ENCODE data around the gene SIX5. TPM values are rescaled to one million over a fixed set of nuclear protein-coding genes. Genes with fewer than 3 reads are reported as not detected.
A peak's percentile ranks its signal among the peaks of the same experiment; 100 is the strongest.
"Not testable (repeated sequence)": the region's sequence is repeated elsewhere in the genome, so short reads cannot be mapped to it uniquely, and the experiment has no call there.

Gene SIX5
- total RNA-seq, 1 donor from 2014 or later: 2.1 TPM

GRCh38 chr19:45739498-45740439 lies 29.3 kb downstream of the SIX5 start:
- Histone ChIP-seq H3K27me3 (ENCODE audit: control insufficient read depth, insufficient read depth, low read length) (no peaks in the 10 kb centered on the region), H3K36me3 (ENCODE audit: control insufficient read depth, insufficient read depth, low read length) (no peaks in the 10 kb centered on the region), H3K4me3 (ENCODE audit: low read depth, low read length) (no peak overlapping the region)
- no peak for FAIRE-seq
- TF ChIP-seq CTCF (IDR thresholded peaks at IDR 0.05; ENCODE audit: insufficient read depth, low read length, severe bottlenecking): no peak
- no peak for DNase-seq (ENCODE audit: low read depth)

DNA sequence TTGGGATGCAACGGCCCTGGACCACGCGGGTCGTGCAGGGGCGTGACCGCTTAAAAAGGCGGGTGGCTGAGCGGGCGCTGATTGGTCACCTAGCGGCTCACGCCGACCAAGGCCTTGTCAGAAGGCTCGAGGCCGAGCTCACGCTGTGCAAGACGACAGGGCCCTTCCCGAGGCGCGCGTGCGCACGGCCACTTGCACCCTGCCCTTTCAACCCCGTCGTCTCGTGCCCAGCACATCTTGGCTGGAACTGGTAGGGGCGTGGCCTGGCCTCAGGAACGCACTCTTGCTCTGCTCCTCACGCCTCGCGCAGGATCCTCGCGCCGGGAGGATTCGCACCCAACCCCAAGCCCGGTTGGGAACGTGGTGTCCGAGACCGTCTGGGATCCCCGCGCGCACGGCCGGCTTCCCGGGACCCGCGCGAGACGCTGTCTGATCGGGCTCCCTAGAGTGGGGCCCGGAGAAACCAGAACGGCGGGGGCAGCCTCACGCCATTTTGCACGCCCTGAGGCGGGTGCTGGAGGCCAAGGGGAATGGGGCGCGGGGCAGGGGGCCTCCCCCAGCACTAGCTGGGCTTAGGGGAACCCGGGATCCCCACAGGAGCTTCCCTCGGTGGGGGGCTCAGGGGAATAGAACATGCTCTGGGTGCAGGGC lies 35.8 kb downstream of the SIX5 start, which contains the start of gene MEIOSIN:
MEIOSIN (plus strand) TSS at position 280 of the 651 bp plus-strand sequence. CDS start 1,938 bp downstream, outside the sequence.
- H3K27me3 ChIP-seq (ENCODE audit: control insufficient read depth, insufficient read depth, low read length): no peaks in the 10 kb centered on the region
- H3K36me3 ChIP-seq (ENCODE audit: control insufficient read depth, insufficient read depth, low read length): no peaks in the 10 kb centered on the region
- H3K4me3 ChIP-seq (ENCODE audit: low read depth, low read length): no peak within 1 kb of the TSS
- DNase-seq (ENCODE audit: low read depth): no peak
- no peak for TF ChIP-seq CTCF (IDR thresholded peaks at IDR 0.05; ENCODE audit: insufficient read depth, low read length, severe bottlenecking)
- FAIRE-seq: no peak

DNA sequence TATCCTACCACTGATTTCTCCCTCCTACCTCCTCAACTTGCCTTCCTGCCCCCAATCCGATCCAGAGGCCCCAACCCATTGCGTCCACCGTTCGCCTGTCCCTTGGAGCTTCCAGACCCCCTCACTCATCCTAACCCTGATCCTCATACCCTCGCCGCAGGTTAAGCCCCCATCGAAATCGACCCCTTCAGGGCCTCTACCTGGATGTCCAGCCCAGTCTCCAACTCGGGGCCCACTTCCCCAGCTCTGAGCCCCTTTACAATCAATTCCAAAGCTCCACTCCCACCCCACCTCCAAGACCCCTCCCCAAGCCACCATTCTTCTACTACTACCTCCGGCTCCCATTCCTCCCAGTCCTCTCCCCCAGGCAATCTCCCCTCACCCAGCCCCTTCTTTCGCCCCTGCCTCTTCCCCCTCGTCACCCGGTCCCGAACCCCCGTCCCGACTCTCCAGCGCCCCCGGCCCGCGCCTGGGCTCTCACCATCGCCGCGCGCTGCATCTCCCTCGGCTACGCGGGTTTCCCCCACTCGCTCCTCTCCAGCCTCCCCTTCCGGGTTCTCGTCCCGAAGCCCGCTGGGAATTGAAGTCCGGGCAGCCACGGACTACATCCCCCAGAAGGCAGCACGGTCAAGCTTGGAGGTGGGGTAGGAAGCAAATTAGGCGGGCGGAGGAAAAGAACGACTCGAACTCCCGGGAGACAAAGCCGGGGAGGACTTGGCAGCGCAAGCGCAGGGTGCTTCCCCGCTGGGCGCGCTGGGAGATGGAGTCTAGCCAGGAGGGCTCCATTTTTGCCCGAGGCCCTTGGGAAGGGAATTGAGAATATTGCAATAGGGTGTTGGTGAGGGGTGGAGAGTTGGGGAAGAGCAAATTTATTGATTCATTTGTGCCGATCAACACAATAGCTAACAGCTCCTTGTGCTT lies 38.4 kb downstream of the SIX5 start, which contains the start of gene FBXO46:
FBXO46 (minus strand) TSS at position 529 of the 921 bp plus-strand sequence. CDS start 17,401 bp downstream, outside the sequence.
- peak; percentile 97 for DNase-seq (ENCODE audit: low read depth)
- Histone ChIP-seq H3K36me3 (ENCODE audit: control insufficient read depth, insufficient read depth, low read length) (peaks cover 1% of the 10 kb centered on the region), H3K4me3 (ENCODE audit: low read depth, low read length) (peak within 1 kb of the TSS; percentile 70), H3K27me3 (ENCODE audit: control insufficient read depth, insufficient read depth, low read length) (no peaks in the 10 kb centered on the region)
- FAIRE-seq: peak; percentile 88
- TF ChIP-seq CTCF (IDR thresholded peaks at IDR 0.05; ENCODE audit: insufficient read depth, low read length, severe bottlenecking): peak; percentile 28

GRCh38 chr19:45729800-45730290 lies 39.2 kb downstream of the SIX5 start:
- peaks cover 1% of the 10 kb centered on the region for H3K36me3 ChIP-seq (ENCODE audit: control insufficient read depth, insufficient read depth, low read length)
- H3K4me3 ChIP-seq (ENCODE audit: low read depth, low read length): peak overlapping the region; percentile 70
- peak; percentile 60 for DNase-seq (ENCODE audit: low read depth)
- no peaks in the 10 kb centered on the region for H3K27me3 ChIP-seq (ENCODE audit: control insufficient read depth, insufficient read depth, low read length)
- no peak for FAIRE-seq
- no peak for TF ChIP-seq CTCF (IDR thresholded peaks at IDR 0.05; ENCODE audit: insufficient read depth, low read length, severe bottlenecking)

GRCh38 chr19:45728683-45729082 lies 40.4 kb downstream of the SIX5 start:
- not testable (repeated sequence) for FAIRE-seq; H3K27me3 ChIP-seq (ENCODE audit: control insufficient read depth, insufficient read depth, low read length); DNase-seq (ENCODE audit: low read depth); H3K36me3 ChIP-seq (ENCODE audit: control insufficient read depth, insufficient read depth, low read length); H3K4me3 ChIP-seq (ENCODE audit: low read depth, low read length)

DNA sequence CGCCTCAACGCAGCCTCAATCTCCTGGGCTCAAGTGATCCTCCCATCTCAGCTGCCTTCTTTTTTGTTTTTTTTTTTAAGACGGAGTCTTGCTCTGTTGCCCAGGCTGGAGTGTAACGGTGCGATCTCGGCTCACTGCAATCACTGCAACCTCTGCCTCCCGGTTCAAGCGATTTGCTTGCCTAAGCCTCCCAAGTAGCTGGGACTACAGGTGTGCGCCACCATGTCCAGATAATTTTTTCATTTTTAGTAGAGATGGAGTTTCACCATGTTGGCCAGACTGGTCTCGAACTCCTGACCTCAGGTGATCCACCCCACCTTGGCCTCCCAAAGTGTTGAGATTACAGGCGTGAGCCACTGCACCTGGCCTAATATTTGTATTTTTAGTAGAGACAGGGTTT lies 49.0 kb downstream of the SIX5 start:
- not testable (repeated sequence) for H3K4me3 ChIP-seq (ENCODE audit: low read depth, low read length); H3K27me3 ChIP-seq (ENCODE audit: control insufficient read depth, insufficient read depth, low read length); FAIRE-seq; H3K36me3 ChIP-seq (ENCODE audit: control insufficient read depth, insufficient read depth, low read length); DNase-seq (ENCODE audit: low read depth)

All from bronchial epithelial cell (primary cell).